Measurements from ENCODE around the gene ATP2B2.

DNA sequence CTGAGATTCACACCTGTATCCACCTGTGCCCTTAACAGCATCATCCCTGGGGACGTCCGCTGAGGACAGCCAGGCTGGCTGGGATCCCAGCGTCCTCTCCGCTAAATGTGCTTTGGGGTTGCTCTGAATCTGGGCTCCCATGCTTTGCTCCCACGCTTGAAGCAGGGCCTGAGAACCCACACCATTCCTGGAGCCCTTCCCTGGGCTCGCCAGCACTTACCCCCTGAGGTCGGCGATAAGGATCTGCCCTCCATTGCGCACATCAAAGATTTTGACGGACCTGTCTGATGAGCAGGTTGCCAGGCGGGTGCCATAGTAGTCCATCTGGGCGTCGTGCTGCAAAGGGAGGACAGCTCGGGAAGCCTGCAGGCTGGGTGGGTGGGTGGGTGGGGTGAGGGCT, 190.3 kb downstream of the ATP2B2 start:
- TF ChIP-seq, protein P1, sequence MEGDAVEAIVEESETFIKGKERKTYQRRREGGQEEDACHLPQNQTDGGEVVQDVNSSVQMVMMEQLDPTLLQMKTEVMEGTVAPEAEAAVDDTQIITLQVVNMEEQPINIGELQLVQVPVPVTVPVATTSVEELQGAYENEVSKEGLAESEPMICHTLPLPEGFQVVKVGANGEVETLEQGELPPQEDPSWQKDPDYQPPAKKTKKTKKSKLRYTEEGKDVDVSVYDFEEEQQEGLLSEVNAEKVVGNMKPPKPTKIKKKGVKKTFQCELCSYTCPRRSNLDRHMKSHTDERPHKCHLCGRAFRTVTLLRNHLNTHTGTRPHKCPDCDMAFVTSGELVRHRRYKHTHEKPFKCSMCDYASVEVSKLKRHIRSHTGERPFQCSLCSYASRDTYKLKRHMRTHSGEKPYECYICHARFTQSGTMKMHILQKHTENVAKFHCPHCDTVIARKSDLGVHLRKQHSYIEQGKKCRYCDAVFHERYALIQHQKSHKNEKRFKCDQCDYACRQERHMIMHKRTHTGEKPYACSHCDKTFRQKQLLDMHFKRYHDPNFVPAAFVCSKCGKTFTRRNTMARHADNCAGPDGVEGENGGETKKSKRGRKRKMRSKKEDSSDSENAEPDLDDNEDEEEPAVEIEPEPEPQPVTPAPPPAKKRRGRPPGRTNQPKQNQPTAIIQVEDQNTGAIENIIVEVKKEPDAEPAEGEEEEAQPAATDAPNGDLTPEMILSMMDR (IDR thresholded peaks at IDR 0.05): no peak
- TF ChIP-seq POLR2A (IDR thresholded peaks at IDR 0.05): no peak

Measured in right lobe of liver (tissue), 4 donors.